Measurements from ENCODE around the gene LUZP1.

Gene LUZP1

DNA sequence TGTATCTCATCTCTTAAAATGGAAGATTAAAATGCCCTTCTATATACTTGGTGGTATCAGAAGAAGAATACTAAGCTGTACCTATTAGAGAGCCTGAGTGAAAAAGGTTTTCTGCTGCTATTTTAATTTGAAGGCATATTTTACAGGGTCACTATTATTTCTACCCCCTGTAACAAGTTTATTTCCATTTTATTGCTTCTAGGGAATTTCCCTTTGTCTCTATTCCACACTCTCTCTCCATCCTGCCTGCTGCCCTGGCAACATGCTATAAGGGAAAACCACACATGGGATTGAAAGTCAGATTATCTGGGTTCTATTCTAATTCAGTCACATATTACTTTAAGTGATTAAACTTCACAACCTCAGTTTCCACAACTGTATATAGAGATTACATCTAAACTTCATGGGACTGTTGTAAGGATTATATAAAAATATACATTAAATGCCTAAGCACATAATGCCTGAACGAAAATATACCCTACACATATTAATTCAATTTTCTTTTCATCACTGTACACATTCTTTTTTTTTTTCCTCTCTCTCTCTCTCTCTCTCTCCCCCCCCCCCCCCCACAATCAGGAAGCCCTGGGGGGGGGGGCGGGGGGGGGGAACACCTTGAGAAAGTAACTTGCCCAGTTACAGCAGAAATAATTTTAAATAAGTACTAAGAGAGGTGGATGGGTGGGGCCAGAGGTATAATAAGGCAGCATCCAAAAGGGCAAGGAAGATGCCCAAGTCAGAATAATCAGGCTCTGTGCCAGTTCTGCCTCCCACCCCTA, 51.5 kb downstream of the LUZP1 start:
- no peak for ATAC-seq
- DNase-seq: no peak

GRCh38 chr1:23116216-23116836, 52.3 kb downstream of the LUZP1 start:
- DNase-seq: no peak
- no peak for ATAC-seq

DNA sequence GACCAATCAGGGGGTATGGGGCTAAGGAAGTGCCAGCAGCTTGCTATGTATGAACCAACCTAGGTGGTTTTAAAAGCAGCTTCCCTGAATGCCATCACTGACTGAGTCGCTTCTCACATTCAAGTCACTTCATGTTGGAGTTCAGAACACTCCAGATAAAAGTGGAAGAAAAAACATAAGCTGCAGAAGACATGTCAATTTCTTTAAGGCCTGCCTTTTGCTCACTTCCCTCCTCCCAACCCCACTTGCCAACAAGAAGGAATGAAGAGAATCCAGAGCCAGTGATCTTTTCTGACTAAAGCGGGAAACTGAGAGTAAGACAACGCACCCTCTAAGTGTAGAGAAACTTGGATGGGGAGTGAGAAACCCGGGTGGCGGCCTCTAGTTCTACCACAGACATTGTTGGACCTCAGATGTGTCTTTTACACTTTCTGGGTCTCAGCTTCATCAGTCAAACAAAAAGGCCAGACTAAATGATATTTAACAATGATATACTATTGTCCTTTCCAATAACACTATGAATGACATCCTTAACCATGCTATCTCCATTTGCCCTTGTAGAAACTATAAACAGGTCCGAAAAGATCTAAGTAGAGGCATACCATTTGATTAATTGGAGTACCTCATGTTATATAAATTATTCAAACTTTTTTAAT, 54.1 kb downstream of the LUZP1 start:
- no peak for ATAC-seq

DNA sequence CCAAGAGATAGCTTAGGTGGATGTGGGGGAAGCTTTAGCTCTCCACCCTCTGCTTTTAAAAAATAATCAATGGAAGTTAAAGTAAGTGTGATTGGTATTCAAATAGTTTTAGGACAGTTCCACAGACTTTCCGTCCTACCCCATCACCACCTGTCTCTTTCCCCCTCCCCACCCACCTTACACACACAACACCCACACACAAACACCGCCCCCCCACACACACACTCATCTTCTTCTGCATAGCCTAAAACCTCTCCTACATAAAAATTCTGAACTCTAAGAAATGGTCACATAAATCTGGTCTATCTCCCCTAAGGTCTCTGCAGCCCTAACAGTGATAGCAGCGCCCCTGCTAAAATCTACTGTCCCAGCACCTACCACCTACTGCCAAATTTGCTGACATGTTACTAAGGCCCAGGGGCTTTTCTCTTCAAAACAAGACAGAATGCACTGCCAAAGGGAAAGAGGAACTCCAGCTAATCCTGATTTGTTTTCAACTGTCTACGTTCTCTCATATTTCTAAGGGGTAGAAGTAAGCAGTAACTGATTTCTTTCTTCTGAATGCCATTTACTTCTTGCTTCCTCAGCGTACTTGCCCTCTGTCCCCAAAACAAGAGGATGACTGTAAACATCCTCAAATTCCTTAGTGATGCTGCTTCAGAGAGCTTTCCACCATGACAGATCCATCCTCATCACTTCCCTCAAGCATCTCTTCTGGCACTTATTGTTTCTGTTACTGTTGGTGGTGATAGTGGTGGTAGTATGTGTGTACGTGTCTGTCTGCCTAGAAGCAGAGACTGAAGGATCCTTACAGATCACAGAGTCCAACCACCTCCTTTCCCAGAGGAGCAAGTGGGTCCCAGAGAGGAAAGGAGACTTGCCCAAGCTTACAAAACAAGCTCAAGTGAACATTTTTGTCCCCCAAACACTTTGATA, 56.8 kb downstream of the LUZP1 start:
- DNase-seq (no peak), ATAC-seq (no peak)

More for the DNA sequence above, 54.1 kb downstream of the LUZP1 start:
- DNase-seq: no peak

GRCh38 chr1:23110391-23110790, 58.3 kb downstream of the LUZP1 start:
- no peak for ATAC-seq
- DNase-seq: no peak

GRCh38 chr1:23108918-23109533, 59.6 kb downstream of the LUZP1 start:
- DNase-seq: peak; percentile 10
- ATAC-seq: peak; percentile 80

GRCh38 chr1:23103001-23103889, 65.4 kb downstream of the LUZP1 start:
- ATAC-seq (peak; percentile 82), DNase-seq (peak; percentile 19)

GRCh38 chr1:23102289-23102688, 66.4 kb downstream of the LUZP1 start:
- no peak for ATAC-seq
- no peak for DNase-seq

GRCh38 chr1:23101887-23102286, 66.8 kb downstream of the LUZP1 start:
- ATAC-seq: no peak
- no peak for DNase-seq

- no peak for ATAC-seq
- DNase-seq: no peak
Observed at GRCh38 chr1:23101101-23101827, 67.4 kb downstream of the LUZP1 start.

DNA sequence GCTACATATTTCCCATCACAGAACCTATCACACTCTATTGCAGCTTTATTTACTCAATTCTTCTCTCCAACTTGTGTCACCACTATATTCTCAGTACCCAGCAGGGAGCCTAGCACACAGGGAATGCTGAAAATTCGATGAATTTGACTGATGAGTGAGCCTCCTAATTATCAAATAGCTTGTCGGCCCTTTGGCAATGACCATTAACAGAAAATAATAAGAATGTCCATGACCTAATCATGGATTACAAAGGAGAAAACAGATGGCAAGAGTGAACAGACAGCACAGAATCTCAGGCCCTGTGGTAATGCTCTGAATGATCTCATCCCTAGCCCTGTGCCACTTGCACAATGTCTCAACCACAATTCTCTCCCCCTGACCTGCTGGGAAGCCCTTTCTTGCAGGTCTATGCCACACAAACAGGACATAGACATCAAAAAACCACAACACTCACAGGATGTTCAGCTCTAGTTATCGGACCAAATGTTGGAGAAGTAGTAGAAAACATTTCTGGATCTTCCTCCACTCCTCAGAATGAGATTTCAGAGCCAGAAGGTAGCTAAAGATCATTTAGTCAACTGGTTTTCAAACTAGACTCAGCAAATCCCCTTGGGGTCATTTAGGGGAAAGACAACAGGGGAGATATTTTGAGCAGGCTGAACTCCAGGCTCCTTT, 68.4 kb downstream of the LUZP1 start:
- DNase-seq (peak; percentile 32), ATAC-seq (peak; percentile 83)

DNA sequence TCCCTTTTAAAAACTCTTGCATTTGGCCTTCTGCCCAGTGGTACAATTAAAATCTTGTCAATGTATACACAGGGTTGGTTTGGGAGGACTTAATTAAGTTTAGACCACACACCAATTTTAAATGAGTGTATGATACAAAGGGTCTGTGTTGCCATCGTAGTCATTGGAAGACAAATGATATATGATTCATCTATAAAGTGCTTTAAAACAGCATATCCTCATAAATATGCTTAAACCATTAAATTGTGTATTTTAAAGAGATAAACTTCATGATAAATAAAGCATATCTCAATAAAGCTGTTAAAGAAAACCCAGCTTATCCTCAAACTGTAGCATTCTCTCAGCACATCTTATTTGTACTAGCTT, 69.5 kb downstream of the LUZP1 start:
- DNase-seq (no peak), ATAC-seq (no peak)

DNA sequence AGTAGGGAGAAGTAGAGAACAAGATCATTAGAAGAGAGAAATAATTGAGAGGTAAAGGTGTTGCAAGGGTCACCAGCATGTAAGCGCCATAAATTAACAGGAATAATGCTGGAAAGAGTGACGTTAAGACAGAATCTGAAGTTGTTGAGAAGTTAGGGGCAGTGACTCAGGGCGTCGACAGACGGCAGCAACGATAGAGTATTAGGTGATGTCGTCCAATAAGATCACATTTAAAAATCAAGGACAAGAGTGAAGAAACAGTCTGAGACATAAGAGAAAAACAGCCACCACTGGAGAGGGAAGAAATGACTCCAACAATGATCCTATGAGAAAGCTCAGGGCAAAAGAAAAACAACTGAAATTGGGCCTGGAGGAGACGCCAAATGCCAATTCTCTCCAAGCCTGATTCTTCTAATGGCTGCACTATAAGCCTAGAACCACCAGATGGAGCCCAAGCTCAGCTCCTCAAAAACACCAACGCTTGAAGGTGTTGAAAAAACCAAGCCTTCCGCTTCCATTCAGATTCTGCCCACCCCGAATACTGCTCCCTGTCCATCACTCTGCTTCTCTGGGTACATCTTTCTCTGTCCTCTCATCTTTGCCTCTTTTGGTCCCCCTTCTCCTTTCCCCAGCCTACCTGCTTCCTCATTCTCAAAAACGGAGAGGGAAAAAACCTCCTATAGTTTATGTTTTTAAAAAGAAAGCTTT, 70.0 kb downstream of the LUZP1 start:
- peak; percentile 57 for DNase-seq
- peak; percentile 41 for ATAC-seq

GRCh38 chr1:23097316-23097715, 71.3 kb downstream of the LUZP1 start:
- no peak for ATAC-seq
- DNase-seq: no peak

GRCh38 chr1:23092447-23092846, 76.2 kb downstream of the LUZP1 start:
- DNase-seq (no peak), ATAC-seq (no peak)

DNA sequence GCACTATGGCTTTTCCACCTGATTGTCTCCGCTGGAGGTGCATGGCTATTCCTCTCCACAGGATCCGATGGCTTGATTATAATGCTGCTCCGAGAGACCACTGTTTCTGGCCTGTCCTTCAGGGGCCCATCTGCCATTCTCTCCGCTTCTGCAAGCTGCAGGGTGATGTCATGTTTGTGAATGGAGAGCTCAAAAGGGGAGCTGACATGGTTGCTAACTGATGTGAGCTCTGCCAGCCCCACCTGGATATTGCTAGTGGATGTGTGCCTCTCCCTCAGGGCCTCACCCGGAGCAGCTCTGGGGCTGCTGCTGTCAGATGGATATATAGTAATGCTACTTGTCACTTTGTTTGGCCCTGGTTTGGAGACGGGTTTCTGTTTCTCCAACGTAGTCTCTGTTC, 77.1 kb downstream of the LUZP1 start:
- DNase-seq (no peak), ATAC-seq (no peak)

DNA sequence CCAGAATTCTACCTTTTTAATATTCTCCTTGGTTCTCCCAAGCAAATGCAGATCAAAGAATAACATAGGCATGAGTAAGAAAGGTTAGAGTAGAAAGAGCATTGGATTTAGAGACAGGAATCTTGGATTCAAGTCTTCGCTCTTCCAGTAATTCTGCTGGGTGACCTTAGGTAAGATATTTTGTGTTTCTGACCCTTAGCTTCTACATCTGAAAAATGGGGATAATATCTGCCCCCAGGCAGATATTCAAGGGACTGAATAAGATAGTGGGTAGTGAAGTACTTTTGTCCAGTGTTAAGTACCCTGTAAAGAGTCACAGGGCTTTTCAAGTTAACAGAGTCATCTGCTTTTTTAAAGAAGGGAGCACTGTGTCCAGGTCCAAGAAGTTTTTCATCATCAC, 78.6 kb downstream of the LUZP1 start:
- ATAC-seq (no peak), DNase-seq (no peak)

GRCh38 chr1:23088027-23088426, 80.6 kb downstream of the LUZP1 start:
- DNase-seq (no peak), ATAC-seq (no peak)

GRCh38 chr1:23085696-23086095, 83.0 kb downstream of the LUZP1 start:
- ATAC-seq (no peak), DNase-seq (no peak)

Data from stimulated activated naive CD8-positive, alpha-beta T cell treated with anti-CD3 and anti-CD28 coated beads, Interleukin-15, Interleukin-2, amounts not matched to agents 100 U/mL and 50 U/mL, for 24 hours (primary cell).